ENCODE measurements around the gene TAF11L8.
"Not testable (repeated sequence)": the region's sequence is repeated elsewhere in the genome, so short reads cannot be mapped to it uniquely, and the experiment has no call there.

- TF ChIP-seq TAF1 (IDR thresholded peaks at IDR 0.05; ENCODE audit: borderline replicate concordance, insufficient read depth, low read length); REST (IDR thresholded peaks at IDR 0.05; ENCODE audit: insufficient read depth in 1 of 2, low read depth in 2 of 2, low read length in 2 of 2); POLR2AphosphoS5 (IDR thresholded peaks at IDR 0.05; ENCODE audit: low read depth, low read length); FOXP2 (optimal IDR thresholded peaks at IDR 0.05; ENCODE audit: borderline replicate concordance, extremely low read depth, extremely low read length, insufficient read depth); SIN3A (IDR thresholded peaks at IDR 0.05; ENCODE audit: borderline replicate concordance, insufficient read depth, low read length): not testable (repeated sequence)
These were observed 19.3 kb upstream of the TAF11L8 start, which contains the start of gene TAF11L12 for GRCh38 chr5:17610092-17610491.
